Naive thymus-derived CD4-positive, alpha-beta T cell (primary cell): ENCODE data around the gene SOX12. TPM values are rescaled to one million over a fixed set of nuclear protein-coding genes. Genes with fewer than 3 reads are reported as not detected.

Experiments
- ATAC-seq: fragments of 150-1000 bp; cut with Tn5 transposase; 2 replicates; pipeline ENCODE4 v1.10.0; 2021; ENCODE audit warnings: mild to moderate bottlenecking, moderate library complexity
- CTCF ChIA-PET: fragments of 350-600 bp; sonication (Branson Sonifier 250); formaldehyde crosslinking; loops from one replicate; lab custom pipeline; 2021; ENCODE audit warnings: antibody characterized with exemption; lab: Charles Lee
- POLR2A ChIA-PET: fragments of 350-600 bp; sonication (Branson Sonifier 250); formaldehyde crosslinking; loops from one replicate; lab custom pipeline; 2021; ENCODE audit warnings: antibody characterized with exemption, inconsistent platforms; lab: Charles Lee
- DNase-seq, 9 donors: peaks; one replicate each; pipeline versions ENCODE4 v3.0.0 to v3.0.0-alpha.2; 2020 to 2022; ENCODE audit warnings: mixed read lengths in 1 of 9
- H3K27ac ChIP-seq: one replicate; pipeline ENCODE4 v1.7.0; 2013; ENCODE audit warnings: mild to moderate bottlenecking, low read depth, low read length, moderate library complexity
- H3K27me3 ChIP-seq, 2 donors: one replicate each; pipeline ENCODE4 v1.7.0; 2013; ENCODE audit warnings: low read length in 2 of 2, mild to moderate bottlenecking in 2 of 2, moderate library complexity in 2 of 2; ENCODE audit not compliant: control insufficient read depth in 2 of 2, insufficient read depth in 2 of 2
- H3K36me3 ChIP-seq, 3 experiments: 1 replicate in 2 of 3; 2 replicates in 1 of 3; pipeline ENCODE4 v1.7.0; 2013; ENCODE audit warnings: low read length in 3 of 3, mild to moderate bottlenecking in 3 of 3, moderate library complexity in 1 of 3; ENCODE audit not compliant: insufficient read depth in 3 of 3, control insufficient read depth in 2 of 3
- H3K4me1 ChIP-seq, 2 donors: one replicate each; pipeline ENCODE4 v1.7.0; 2013; ENCODE audit warnings: low read length in 2 of 2, mild to moderate bottlenecking in 2 of 2, moderate library complexity in 1 of 2; ENCODE audit not compliant: control insufficient read depth in 2 of 2, insufficient read depth in 2 of 2
- H3K4me3 ChIP-seq: 2 replicates; pipeline ENCODE4 v1.7.0; 2013; ENCODE audit warnings: mild to moderate bottlenecking, low read length
- H3K9me3 ChIP-seq, 3 experiments: 1 replicate in 2 of 3; 2 replicates in 1 of 3; pipeline ENCODE4 v1.7.0; 2013; ENCODE audit warnings: low read length in 3 of 3; ENCODE audit not compliant: control insufficient read depth in 2 of 3
- H3K27ac Mint-ChIP-seq, 9 donors: one replicate each; pipeline ENCODE4 v1.8.0; 2020 to 2022; ENCODE audit warnings: mixed read lengths in 9 of 9, mild to moderate bottlenecking in 8 of 9, moderate library complexity in 5 of 9, inconsistent platforms in 2 of 9
- H3K27me3 Mint-ChIP-seq, 5 donors: one replicate each; pipeline ENCODE4 v1.8.0; 2021 to 2022; ENCODE audit warnings: mixed read lengths in 5 of 5, mild to moderate bottlenecking in 1 of 5
- H3K36me3 Mint-ChIP-seq, 5 donors: one replicate each; pipeline ENCODE4 v1.8.0; 2020 to 2022; ENCODE audit warnings: mixed read lengths in 5 of 5, mild to moderate bottlenecking in 3 of 5, inconsistent platforms in 1 of 5
- H3K4me1 Mint-ChIP-seq, 7 donors: one replicate each; pipeline ENCODE4 v1.8.0; 2020 to 2022; ENCODE audit warnings: mixed read lengths in 7 of 7, mild to moderate bottlenecking in 3 of 7, inconsistent platforms in 1 of 7
- H3K4me3 Mint-ChIP-seq, 10 donors: one replicate each; pipeline ENCODE4 v1.8.0; 2020 to 2022; ENCODE audit warnings: mild to moderate bottlenecking in 10 of 10, mixed read lengths in 10 of 10, moderate library complexity in 6 of 10, inconsistent platforms in 2 of 10
- H3K9me3 Mint-ChIP-seq, 11 donors: one replicate each; pipeline ENCODE4 v1.8.0; 2020 to 2022; ENCODE audit warnings: mixed read lengths in 11 of 11, mild to moderate bottlenecking in 4 of 11, inconsistent platforms in 1 of 11, moderate library complexity in 1 of 11
- intact Hi-C, 2 donors: fragments of 100-400 bp; cut with micrococcal nuclease; formaldehyde crosslinking; loops; one replicate each; pipeline ENCODE4 v1.15.1; 2023
- polyA plus RNA-seq, 2 donors: library from polyadenylated mRNA; unstranded; fragments of 300-500 nt; fragmentation: Illumina TruSeq; gene quantifications; one replicate each; pipeline ENCODE4 v1.2.3, GENCODE V29; 2021
- total RNA-seq, 6 experiments: library from RNA in 5 of 6; stranded (reverse) in 5 of 6; gene quantifications; 1 replicate in 5 of 6; 2 replicates in 1 of 6; pipeline ENCODE4 v1.2.3 and lab custom pipeline; 2021 to 2026

SOX12 gene
- total and polyA plus RNA-seq, 7 experiments from 2014 or later, result 0.89 to 15.1 (median 9.4) TPM

DNA sequence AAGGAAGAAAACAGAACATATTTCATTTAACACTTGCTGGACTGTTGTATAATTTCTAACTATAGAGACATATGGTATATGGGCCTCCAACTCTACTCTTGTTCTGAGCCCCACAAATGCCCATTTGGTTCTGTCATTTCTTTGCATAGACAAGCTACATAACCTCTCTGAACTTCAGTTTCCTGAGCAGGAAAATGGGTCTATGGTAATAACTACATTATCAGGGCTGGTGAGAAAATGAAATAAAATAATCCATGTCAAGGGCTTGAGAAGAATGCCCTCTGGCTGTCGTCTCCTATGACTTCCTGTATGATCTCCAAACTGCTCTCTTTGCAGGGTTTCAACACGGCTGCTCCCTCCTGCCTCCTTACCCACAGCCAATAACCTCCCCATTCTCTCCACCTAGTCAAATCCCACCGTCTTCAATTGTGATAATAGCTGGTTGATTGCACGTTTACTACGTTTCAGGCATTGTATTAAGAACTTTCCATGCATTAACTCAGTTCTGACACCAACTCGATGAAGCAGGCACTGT is 16.0 kb upstream of the SOX12 start:
- Mint-ChIP-seq H3K27ac (peak overlapping the region; percentile 3 to 92 (median 41)), H3K4me3 (peak overlapping the region; percentile 33 to 86 (median 80)), H3K9me3 (no peaks in the 10 kb centered on the region), H3K27me3 (peaks cover 0 to 3% (median 0%) of the 10 kb centered on the region in 5 donors), H3K4me1 (peaks cover 11 to 25% (median 22%) of the 10 kb centered on the region in 7 donors), H3K36me3 (no peaks in the 10 kb centered on the region)
- Histone ChIP-seq H3K36me3 (no peaks in the 10 kb centered on the region), H3K27me3 (no peaks in the 10 kb centered on the region), H3K9me3 (no peaks in the 10 kb centered on the region), H3K4me1 (peaks cover 0 to 18% of the 10 kb centered on the region in 2 donors), H3K27ac (no peak overlapping the region), H3K4me3 (no peak overlapping the region)
- peak in 1 of 9 donors; percentile 6 for DNase-seq
- intact Hi-C loops, result loop anchor here in 1 of 2 donors (1.0 kb wide), 1 partner anchor 10 kb away; no protein-coding TSS in a partner anchor
- POLR2A ChIA-PET, result interaction anchor here (2.5 to 3.4 kb wide), 2 partner anchors 11 to 16 kb away, joined by 13 to 38 read pairs; partner anchors contain the start of genes SOX12 and ZCCHC3
- ATAC-seq, result no peak
- CTCF ChIA-PET, result interaction anchor here (0.9 to 1.9 kb wide), 2 partner anchors 11 to 22 kb away, joined by 3 to 7 read pairs; no protein-coding TSS in a partner anchor

DNA sequence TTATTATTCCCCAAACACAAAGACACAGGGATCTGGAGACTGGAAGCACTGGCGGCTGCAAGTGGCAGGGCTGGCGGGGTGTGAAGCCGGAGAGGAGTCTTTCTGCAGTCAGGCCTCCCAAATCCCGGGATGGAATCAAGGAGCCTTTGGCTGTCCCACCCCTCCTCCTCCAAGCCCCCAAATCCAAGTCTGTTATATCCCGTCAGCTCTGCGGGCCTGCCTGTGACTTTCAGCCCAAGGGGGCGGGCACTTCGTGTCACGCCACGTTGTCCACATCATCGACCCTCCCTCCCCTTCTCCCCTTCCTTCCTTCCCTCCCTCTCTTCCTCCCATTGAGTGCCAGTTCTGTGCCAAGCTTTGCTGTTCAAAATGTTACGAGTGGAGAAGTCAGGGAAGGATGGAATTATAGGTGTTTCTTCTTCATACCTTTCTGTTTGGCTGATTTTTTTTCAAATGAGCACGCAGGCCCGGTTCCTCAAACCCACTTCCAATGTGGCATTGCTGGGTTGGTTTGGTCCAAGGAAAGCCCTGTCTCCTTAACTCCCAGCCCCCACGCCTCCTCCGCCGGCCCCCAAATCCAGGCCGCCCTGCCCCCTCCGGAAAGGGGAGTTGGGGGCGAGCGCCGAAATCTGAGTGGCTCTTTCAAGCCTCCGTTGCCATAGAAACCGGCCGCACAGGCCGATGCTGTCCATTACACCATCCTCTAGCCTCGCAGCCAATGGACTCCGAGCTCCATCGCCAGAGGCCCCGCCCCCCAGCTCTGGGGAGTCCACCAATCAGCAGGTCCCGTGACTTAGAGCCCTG is 15.3 kb upstream of the SOX12 start:
- Histone ChIP-seq H3K4me3 (peak overlapping the region; percentile 40), H3K27me3 (no peaks in the 10 kb centered on the region), H3K4me1 (peaks cover 0 to 18% of the 10 kb centered on the region in 2 donors), H3K9me3 (no peaks in the 10 kb centered on the region), H3K27ac (no peak overlapping the region), H3K36me3 (no peaks in the 10 kb centered on the region)
- peaks cover 0 to 3% (median 0%) of the 10 kb centered on the region in 5 donors for H3K27me3 Mint-ChIP-seq
- ChIA-PET CTCF (interaction anchor here (0.6 to 1.9 kb wide), 4 partner anchors 9 to 17 kb away, joined by 3 to 7 read pairs (median 4); no protein-coding TSS in a partner anchor), POLR2A (interaction anchor here (0.9 to 3.4 kb wide), 6 partner anchors 11 to 43 kb away, joined by 3 to 38 read pairs (median 4); partner anchors contain the start of genes SOX12 and ZCCHC3)
- peak overlapping the region; percentile 37 to 92 (median 81) for H3K27ac Mint-ChIP-seq
- intact Hi-C loops, result loop anchor here (1.0 kb wide), 4 partner anchors 11 to 15 kb away; partner anchors contain the start of genes SOX12 (in 1 of the 2) and ZCCHC3 (in 1 of the 2)
- no peaks in the 10 kb centered on the region for H3K36me3 Mint-ChIP-seq
- no peaks in the 10 kb centered on the region for H3K9me3 Mint-ChIP-seq
- ATAC-seq (peak; percentile 100), DNase-seq (peak; percentile 66 to 84 (median 78))
- peak overlapping the region; percentile 81 to 90 (median 86) for H3K4me3 Mint-ChIP-seq
- peaks cover 11 to 25% (median 22%) of the 10 kb centered on the region in 7 donors for H3K4me1 Mint-ChIP-seq

DNA sequence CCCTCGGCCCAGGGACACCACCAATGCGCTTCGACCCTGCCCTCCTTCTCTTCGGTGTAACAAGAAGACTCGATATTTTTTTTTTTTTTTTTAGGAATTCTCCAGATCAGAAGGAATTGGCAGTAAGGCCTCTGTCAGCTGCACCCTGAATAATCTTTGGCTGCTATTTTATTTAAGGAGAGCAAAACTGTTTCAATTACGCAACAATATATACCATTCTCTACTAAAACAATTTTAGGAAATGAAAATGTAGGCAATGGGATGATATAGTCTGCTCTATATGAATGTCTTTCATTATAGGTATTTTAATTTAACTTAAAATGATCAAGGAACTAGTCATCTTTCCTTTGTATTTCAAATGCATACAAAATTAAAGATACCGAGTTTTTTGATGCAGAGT is 14.7 kb upstream of the SOX12 start:
- H3K4me3 ChIP-seq, result peak overlapping the region; percentile 40
- H3K4me1 Mint-ChIP-seq, result peaks cover 11 to 25% (median 22%) of the 10 kb centered on the region in 7 donors
- no peaks in the 10 kb centered on the region for H3K27me3 ChIP-seq
- intact Hi-C loops, result loop anchor here (1.0 kb wide), 3 partner anchors 13 to 15 kb away; partner anchors contain the start of genes SOX12 (in 1 of the 2) and ZCCHC3 (in 1 of the 2)
- ATAC-seq (no peak), DNase-seq (no peak)
- no peaks in the 10 kb centered on the region for H3K9me3 ChIP-seq
- H3K27me3 Mint-ChIP-seq, result peaks cover 0 to 3% (median 0%) of the 10 kb centered on the region in 5 donors
- ChIA-PET CTCF (interaction anchor here (0.6 to 1.9 kb wide), 4 partner anchors 9 to 17 kb away, joined by 3 to 7 read pairs (median 4); no protein-coding TSS in a partner anchor), POLR2A (interaction anchor here (0.9 to 3.4 kb wide), 6 partner anchors 11 to 44 kb away, joined by 3 to 38 read pairs (median 4); partner anchors contain the start of genes SOX12 and ZCCHC3)
- no peaks in the 10 kb centered on the region for H3K9me3 Mint-ChIP-seq
- H3K4me1 ChIP-seq, result peaks cover 0 to 18% of the 10 kb centered on the region in 2 donors
- no peak overlapping the region for H3K27ac ChIP-seq
- H3K4me3 Mint-ChIP-seq, result peak overlapping the region; percentile 81 to 90 (median 86)
- H3K36me3 ChIP-seq, result no peaks in the 10 kb centered on the region
- H3K27ac Mint-ChIP-seq, result peak overlapping the region in 8 of 9 donors; percentile 37 to 88 (median 79)
- H3K36me3 Mint-ChIP-seq, result no peaks in the 10 kb centered on the region

DNA sequence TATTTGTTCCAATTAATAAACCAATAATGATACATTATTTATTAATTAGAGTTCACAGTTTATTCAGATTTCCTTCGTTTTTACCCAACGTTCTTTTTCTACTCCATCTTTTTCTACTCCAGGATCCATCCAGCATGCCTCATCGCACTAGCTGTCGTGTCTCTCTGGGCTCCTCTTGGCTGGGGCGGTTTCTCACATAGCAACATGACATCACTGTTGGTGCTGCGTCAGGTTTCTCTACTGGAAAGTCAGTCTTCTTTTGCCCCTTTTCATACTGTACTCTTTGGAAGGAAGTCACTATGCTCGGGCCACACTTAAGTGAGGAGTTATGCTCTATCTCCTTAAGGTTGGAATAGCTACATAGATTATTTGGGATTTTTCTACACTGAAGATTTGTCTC is 13.7 kb upstream of the SOX12 start:
- Mint-ChIP-seq H3K27me3 (peaks cover 0 to 3% (median 0%) of the 10 kb centered on the region in 5 donors), H3K9me3 (no peaks in the 10 kb centered on the region), H3K27ac (peak overlapping the region in 1 of 9 donors; percentile 47), H3K4me1 (peaks cover 11 to 25% (median 22%) of the 10 kb centered on the region in 7 donors), H3K4me3 (peak overlapping the region in 6 of 10 donors; percentile 5 to 26 (median 15)), H3K36me3 (no peaks in the 10 kb centered on the region)
- intact Hi-C loops, result no loop called here
- Histone ChIP-seq H3K27ac (no peak overlapping the region), H3K9me3 (no peaks in the 10 kb centered on the region), H3K36me3 (no peaks in the 10 kb centered on the region), H3K4me1 (peaks cover 0 to 18% of the 10 kb centered on the region in 2 donors), H3K27me3 (no peaks in the 10 kb centered on the region), H3K4me3 (no peak overlapping the region)
- ATAC-seq (no peak), DNase-seq (no peak)
- ChIA-PET CTCF (no interaction called here), POLR2A (interaction anchor here (0.8 to 2.4 kb wide), 3 partner anchors 13 to 15 kb away, joined by 3 to 8 read pairs (median 4); partner anchors contain the start of genes SOX12 and ZCCHC3)

DNA sequence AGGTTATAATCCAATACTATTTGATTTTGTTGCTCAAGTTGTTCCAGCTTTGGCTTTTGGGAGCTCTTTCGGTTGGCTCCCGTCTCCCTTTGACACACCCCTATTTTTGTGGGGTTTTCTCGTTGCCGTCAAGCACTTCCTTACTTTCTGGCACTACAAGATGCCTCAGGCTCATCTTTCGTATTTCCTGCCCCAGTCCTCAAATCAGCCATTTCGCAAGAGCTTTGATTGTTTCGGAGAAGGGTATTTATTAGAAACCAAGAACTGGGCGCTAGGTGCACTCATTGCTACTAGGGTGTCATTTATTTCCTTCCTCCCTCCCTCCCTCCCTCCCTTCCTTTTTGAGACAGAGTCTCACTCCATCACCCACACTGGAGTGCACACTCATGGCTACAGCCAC is 13.3 kb upstream of the SOX12 start:
- Histone ChIP-seq H3K36me3 (no peaks in the 10 kb centered on the region), H3K4me3 (no peak overlapping the region), H3K4me1 (peaks cover 0 to 18% of the 10 kb centered on the region in 2 donors), H3K27ac (no peak overlapping the region), H3K27me3 (no peaks in the 10 kb centered on the region), H3K9me3 (no peaks in the 10 kb centered on the region)
- ChIA-PET POLR2A (interaction anchor here (0.6 to 2.4 kb wide), 5 partner anchors 12 to 162 kb away, joined by 3 to 8 read pairs (median 4); partner anchors contain the start of genes SOX12 and ZCCHC3), CTCF (no interaction called here)
- intact Hi-C loops, result no loop called here
- Mint-ChIP-seq H3K9me3 (no peaks in the 10 kb centered on the region), H3K27ac (no peak overlapping the region), H3K4me3 (peak overlapping the region in 1 of 10 donors; percentile 19), H3K27me3 (peaks cover 0 to 3% (median 0%) of the 10 kb centered on the region in 5 donors), H3K4me1 (peaks cover 11 to 25% (median 22%) of the 10 kb centered on the region in 7 donors), H3K36me3 (no peaks in the 10 kb centered on the region)
- no peak for DNase-seq
- no peak for ATAC-seq

DNA sequence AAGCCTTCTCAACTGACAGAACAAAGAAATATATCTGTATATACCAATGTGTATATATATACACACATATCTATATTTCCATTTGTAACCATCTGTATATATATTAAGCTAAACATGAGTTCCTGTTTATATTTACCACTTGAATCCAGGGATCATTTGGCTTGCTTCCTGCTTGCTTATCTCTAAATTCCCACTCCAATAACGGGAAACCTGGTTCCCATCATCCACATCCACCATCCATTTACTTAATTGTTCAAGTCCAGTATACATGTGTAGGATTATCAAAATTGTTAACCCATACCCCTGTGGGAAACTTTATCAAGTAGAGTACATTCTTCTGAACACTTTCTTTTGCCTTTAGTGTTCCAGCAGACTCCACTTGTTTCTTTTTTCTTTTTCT is 12.5 kb upstream of the SOX12 start:
- Mint-ChIP-seq H3K27ac (no peak overlapping the region), H3K9me3 (no peaks in the 10 kb centered on the region), H3K27me3 (peaks cover 0 to 3% (median 0%) of the 10 kb centered on the region in 5 donors), H3K4me1 (peaks cover 11 to 25% (median 22%) of the 10 kb centered on the region in 7 donors), H3K36me3 (no peaks in the 10 kb centered on the region), H3K4me3 (peak overlapping the region in 1 of 10 donors; percentile 45)
- no peaks in the 10 kb centered on the region for H3K36me3 ChIP-seq
- no peak for ATAC-seq
- no peaks in the 10 kb centered on the region for H3K9me3 ChIP-seq
- no peak for DNase-seq
- CTCF ChIA-PET, result no interaction called here
- intact Hi-C loops, result no loop called here
- POLR2A ChIA-PET, result interaction anchor here (1.2 to 2.4 kb wide), 3 partner anchors 12 to 15 kb away, joined by 3 to 8 read pairs (median 3); partner anchors contain the start of gene SOX12
- no peaks in the 10 kb centered on the region for H3K27me3 ChIP-seq
- H3K4me3 ChIP-seq, result no peak overlapping the region
- peaks cover 0 to 18% of the 10 kb centered on the region in 2 donors for H3K4me1 ChIP-seq
- H3K27ac ChIP-seq, result no peak overlapping the region
